ENCODE data around the gene ANXA11.

ANXA11 gene

GRCh38 chr10:80211786-80212185 lies 6.4 kb upstream of the ANXA11 start:
- Histone ChIP-seq H3K4me2 (ENCODE audit: insufficient read depth, low read length) (no peak overlapping the region), H3K4me3 (ENCODE audit: low read depth in 1 of 2, low read length in 2 of 2) (no peak overlapping the region), H3K27me3 (ENCODE audit: insufficient read depth, low read length, poor library complexity) (peaks cover 7% of the 10 kb centered on the region), H3K79me2 (ENCODE audit: insufficient read depth, low read length) (no peaks in the 10 kb centered on the region), H3K27ac (ENCODE audit: low read length) (no peak overlapping the region), H4K20me1 (ENCODE audit: insufficient read depth, low read length) (no peaks in the 10 kb centered on the region), H3K36me3 (ENCODE audit: insufficient read depth, low read length) (no peaks in the 10 kb centered on the region), H2AFZ (ENCODE audit: low read depth, low read length) (no peak overlapping the region), H3K9me3 (ENCODE audit: insufficient read depth, low read length, severe bottlenecking) (no peaks in the 10 kb centered on the region), H3K4me1 (ENCODE audit: insufficient read depth, low read length) (no peaks in the 10 kb centered on the region), H3K9ac (ENCODE audit: low read depth, low read length) (no peak overlapping the region)
- no peak for TF ChIP-seq EZH2 (IDR thresholded peaks at IDR 0.05; ENCODE audit: borderline replicate concordance, low read depth, low read length, severe bottlenecking)
- TF ChIP-seq, protein P1, sequence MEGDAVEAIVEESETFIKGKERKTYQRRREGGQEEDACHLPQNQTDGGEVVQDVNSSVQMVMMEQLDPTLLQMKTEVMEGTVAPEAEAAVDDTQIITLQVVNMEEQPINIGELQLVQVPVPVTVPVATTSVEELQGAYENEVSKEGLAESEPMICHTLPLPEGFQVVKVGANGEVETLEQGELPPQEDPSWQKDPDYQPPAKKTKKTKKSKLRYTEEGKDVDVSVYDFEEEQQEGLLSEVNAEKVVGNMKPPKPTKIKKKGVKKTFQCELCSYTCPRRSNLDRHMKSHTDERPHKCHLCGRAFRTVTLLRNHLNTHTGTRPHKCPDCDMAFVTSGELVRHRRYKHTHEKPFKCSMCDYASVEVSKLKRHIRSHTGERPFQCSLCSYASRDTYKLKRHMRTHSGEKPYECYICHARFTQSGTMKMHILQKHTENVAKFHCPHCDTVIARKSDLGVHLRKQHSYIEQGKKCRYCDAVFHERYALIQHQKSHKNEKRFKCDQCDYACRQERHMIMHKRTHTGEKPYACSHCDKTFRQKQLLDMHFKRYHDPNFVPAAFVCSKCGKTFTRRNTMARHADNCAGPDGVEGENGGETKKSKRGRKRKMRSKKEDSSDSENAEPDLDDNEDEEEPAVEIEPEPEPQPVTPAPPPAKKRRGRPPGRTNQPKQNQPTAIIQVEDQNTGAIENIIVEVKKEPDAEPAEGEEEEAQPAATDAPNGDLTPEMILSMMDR (IDR thresholded peaks at IDR 0.05; ENCODE audit: borderline replicate concordance, extremely low read depth, low read length, poor library complexity, severe bottlenecking): no peak
- no peak for DNase-seq
- no peak for ATAC-seq (ENCODE audit: insufficient read depth, low read depth)

DNA sequence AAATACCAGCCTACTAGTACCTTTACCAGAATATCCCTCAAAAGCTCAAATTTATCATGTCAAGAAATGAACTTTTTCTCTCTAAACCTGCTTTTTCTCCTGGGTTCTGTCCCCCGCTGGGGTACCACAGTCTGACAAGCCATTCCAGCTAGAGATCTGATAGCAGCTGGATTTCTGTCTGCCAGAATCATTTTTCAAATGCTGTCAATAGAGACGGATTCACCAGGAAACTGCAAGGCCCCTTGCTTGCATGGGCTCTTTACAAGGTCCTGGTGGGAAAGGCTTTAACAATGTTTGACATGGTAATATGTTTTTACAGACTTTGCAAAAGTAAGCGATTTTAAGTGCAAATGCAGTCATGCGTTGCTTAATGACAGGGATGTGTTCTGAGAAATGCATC lies 4.9 kb upstream of the ANXA11 start:
- no peak overlapping the region for H3K4me2 ChIP-seq (ENCODE audit: insufficient read depth, low read length)
- H3K79me2 ChIP-seq (ENCODE audit: insufficient read depth, low read length): peaks cover 3% of the 10 kb centered on the region; the same call in 1 of the 2 replicates
- no peaks in the 10 kb centered on the region; the same call in 1 of the 2 replicates for H3K36me3 ChIP-seq (ENCODE audit: insufficient read depth, low read length)
- H2AFZ ChIP-seq (ENCODE audit: low read depth, low read length): no peak overlapping the region
- H3K4me3 ChIP-seq (ENCODE audit: low read depth in 1 of 2, low read length in 2 of 2): no peak overlapping the region
- TF ChIP-seq, protein P1 (IDR thresholded peaks at IDR 0.05; ENCODE audit: borderline replicate concordance, extremely low read depth, low read length, poor library complexity, severe bottlenecking): no peak
- TF ChIP-seq EZH2 (IDR thresholded peaks at IDR 0.05; ENCODE audit: borderline replicate concordance, low read depth, low read length, severe bottlenecking): no peak
- H4K20me1 ChIP-seq (ENCODE audit: insufficient read depth, low read length): no peaks in the 10 kb centered on the region
- DNase-seq (no peak), ATAC-seq (ENCODE audit: insufficient read depth, low read depth) (no peak)
- no peak overlapping the region for H3K9ac ChIP-seq (ENCODE audit: low read depth, low read length)
- H3K9me3 ChIP-seq (ENCODE audit: insufficient read depth, low read length, severe bottlenecking): no peaks in the 10 kb centered on the region
- no peak overlapping the region for H3K27ac ChIP-seq (ENCODE audit: low read length)
- H3K4me1 ChIP-seq (ENCODE audit: insufficient read depth, low read length): peaks cover 11% of the 10 kb centered on the region
- peaks cover 7% of the 10 kb centered on the region for H3K27me3 ChIP-seq (ENCODE audit: insufficient read depth, low read length, poor library complexity)

GRCh38 chr10:80207768-80208370 lies 2.5 kb upstream of the ANXA11 start:
- peaks cover 6% of the 10 kb centered on the region; the same call in 1 of the 2 replicates for H4K20me1 ChIP-seq (ENCODE audit: insufficient read depth, low read length)
- H3K79me2 ChIP-seq (ENCODE audit: insufficient read depth, low read length): peaks cover 26% of the 10 kb centered on the region
- peaks cover 31% of the 10 kb centered on the region for H3K4me1 ChIP-seq (ENCODE audit: insufficient read depth, low read length)
- no peak for TF ChIP-seq EZH2 (IDR thresholded peaks at IDR 0.05; ENCODE audit: borderline replicate concordance, low read depth, low read length, severe bottlenecking)
- TF ChIP-seq, protein P1 (IDR thresholded peaks at IDR 0.05; ENCODE audit: borderline replicate concordance, extremely low read depth, low read length, poor library complexity, severe bottlenecking): no peak
- no peaks in the 10 kb centered on the region; the same call in 1 of the 2 replicates for H3K36me3 ChIP-seq (ENCODE audit: insufficient read depth, low read length)
- no peak overlapping the region for H3K9ac ChIP-seq (ENCODE audit: low read depth, low read length)
- H2AFZ ChIP-seq (ENCODE audit: low read depth, low read length): no peak overlapping the region
- H3K27me3 ChIP-seq (ENCODE audit: insufficient read depth, low read length, poor library complexity): peaks cover 2% of the 10 kb centered on the region
- ATAC-seq (ENCODE audit: insufficient read depth, low read depth) (no peak), DNase-seq (no peak)
- no peak overlapping the region for H3K4me3 ChIP-seq (ENCODE audit: low read depth in 1 of 2, low read length in 2 of 2)
- H3K27ac ChIP-seq (ENCODE audit: low read length): no peak overlapping the region
- no peak overlapping the region for H3K4me2 ChIP-seq (ENCODE audit: insufficient read depth, low read length)
- no peaks in the 10 kb centered on the region for H3K9me3 ChIP-seq (ENCODE audit: insufficient read depth, low read length, severe bottlenecking)

Measured in DND-41 (cell line).